Smooth muscle cell (in vitro differentiated cells): Measurements from ENCODE around the gene STX8. TPM values are rescaled to one million over a fixed set of nuclear protein-coding genes. Genes with fewer than 3 reads are reported as not detected.

Experiments
- DNase-seq: peaks from one replicate; lab custom pipeline; 2025; ENCODE audit not compliant: unreplicated experiment; lab: John Stamatoyannopoulos, UW
- H2AFZ ChIP-seq: fragments of 200-600 bp; sonication (generic); 2 replicates; pipeline ENCODE4 v1.6.0; 2016; ENCODE audit warnings: antibody characterized with exemption, low read depth, mild to moderate bottlenecking
- H3F3A ChIP-seq: fragments of 200-600 bp; sonication (generic); 2 replicates; pipeline ENCODE4 v1.6.0; 2017; ENCODE audit warnings: antibody characterized with exemption, low read depth
- H3K27ac ChIP-seq: fragments of 200-600 bp; sonication (generic); 2 replicates; pipeline ENCODE4 v1.5.1; 2016; ENCODE audit warnings: low read depth, mild to moderate bottlenecking
- H3K27me3 ChIP-seq: fragments of 200-600 bp; sonication (generic); 2 replicates; pipeline ENCODE4 v1.6.1; 2016; ENCODE audit warnings: low read depth, mild to moderate bottlenecking
- H3K36me3 ChIP-seq: fragments of 200-600 bp; sonication (generic); 2 replicates; pipeline ENCODE4 v1.5.1; 2016; ENCODE audit warnings: low read depth
- H3K4me1 ChIP-seq: fragments of 200-600 bp; sonication (generic); 2 replicates; pipeline ENCODE4 v1.5.1; 2016; ENCODE audit warnings: low read depth
- H3K4me2 ChIP-seq: fragments of 200-600 bp; sonication (generic); 2 replicates; pipeline ENCODE4 v1.6.0; 2016; ENCODE audit warnings: mild to moderate bottlenecking
- H3K4me3 ChIP-seq: fragments of 200-600 bp; sonication (generic); 2 replicates; pipeline ENCODE4 v1.5.1; 2016; ENCODE audit warnings: mild to moderate bottlenecking
- H3K79me2 ChIP-seq: fragments of 200-600 bp; sonication (generic); 2 replicates; pipeline ENCODE4 v1.6.0; 2016; ENCODE audit warnings: low read depth, mild to moderate bottlenecking
- H3K9ac ChIP-seq: fragments of 200-600 bp; sonication (generic); 2 replicates; pipeline ENCODE4 v1.6.0; 2016; ENCODE audit warnings: low read depth
- H3K9me3 ChIP-seq: fragments of 200-600 bp; sonication (generic); replicated peaks from 2 replicates; pipeline ENCODE4 v1.5.1; 2016; ENCODE audit warnings: low read depth
- H4K20me1 ChIP-seq: fragments of 200-600 bp; sonication (generic); 2 replicates; pipeline ENCODE4 v1.6.0; 2016; ENCODE audit warnings: low read depth
- CTCF ChIP-seq: fragments of 200-600 bp; sonication (generic); IDR thresholded peaks from 2 replicates; pipeline ENCODE4 v1.5.1; 2017; ENCODE audit warnings: borderline replicate concordance, mild to moderate bottlenecking, antibody characterized with exemption; ENCODE audit not compliant: insufficient read depth, poor library complexity, severe bottlenecking
- WGBS: methylation state at CpG from one replicate; pipeline ENCODE4 v1.1.7; 2016; ENCODE audit warnings: low lambda C conversion rate; 5-methylcytosine and 5-hydroxymethylcytosine counted together
- polyA plus RNA-seq: library from polyadenylated mRNA; unstranded; fragments of >200 nt; fragmentation: Nextera tagmentation; extraction: Ambion mirVana; gene quantifications from 2 replicates; pipeline ENCODE4 v1.2.1, GENCODE V29; 2016
- small RNA-seq: library from RNA; depleted of rRNA; stranded (forward); fragments of <200 nt; gene quantifications from one replicate; pipeline ENCODE3, GENCODE V24; 2014
- total RNA-seq: library from RNA; depleted of rRNA; stranded (reverse); fragments of >200 nt; gene quantifications from 2 replicates; pipeline ENCODE4 v1.2.3, GENCODE V29; 2014

The STX8 gene
- total and polyA plus RNA-seq, 2 experiments from 2014 or later = 63.8 to 88.5 TPM

DNA sequence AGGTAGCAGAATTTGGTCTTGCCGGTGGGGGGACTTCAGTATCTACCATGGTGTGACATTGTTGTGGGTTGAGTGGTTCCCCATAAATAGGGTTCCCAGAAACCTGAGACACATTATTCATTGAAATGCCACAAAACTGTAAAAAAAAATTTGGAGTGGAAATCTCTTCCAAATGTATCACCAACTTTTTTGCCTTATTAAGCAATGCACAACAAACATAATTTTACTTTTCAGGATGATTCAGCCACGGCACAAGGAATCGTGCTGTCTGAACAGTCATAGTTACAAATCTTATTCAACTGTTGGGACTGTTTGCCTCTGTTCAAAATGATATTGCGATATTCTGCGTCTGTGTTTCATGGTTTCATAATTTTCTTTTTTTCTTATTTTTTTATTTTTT is 373.1 kb downstream of the STX8 start:
- H4K20me1 ChIP-seq = no peaks in the 10 kb centered on the region
- 94% methylated on average over 5 of the region's 5 CpGs for WGBS
- no peak overlapping the region for H2AFZ ChIP-seq
- H3K4me2 ChIP-seq = no peak overlapping the region
- no peaks in the 10 kb centered on the region for H3K9me3 ChIP-seq
- no peak overlapping the region for H3K9ac ChIP-seq
- H3K27ac ChIP-seq = no peak overlapping the region
- H3F3A ChIP-seq = no peaks in the 10 kb centered on the region
- H3K4me3 ChIP-seq = no peak overlapping the region
- peaks cover 22% of the 10 kb centered on the region for H3K27me3 ChIP-seq
- DNase-seq = no peak
- H3K36me3 ChIP-seq = no peaks in the 10 kb centered on the region
- TF ChIP-seq CTCF = no peak
- H3K4me1 ChIP-seq = peaks cover 10% of the 10 kb centered on the region
- no peaks in the 10 kb centered on the region for H3K79me2 ChIP-seq

- TF ChIP-seq CTCF = no peak
- Histone ChIP-seq H3K79me2 (no peaks in the 10 kb centered on the region), H3K4me3 (no peak overlapping the region), H4K20me1 (no peaks in the 10 kb centered on the region), H3K27me3 (peaks cover 13% of the 10 kb centered on the region), H3K9ac (no peak overlapping the region), H3K4me1 (peaks cover 15% of the 10 kb centered on the region), H3F3A (no peaks in the 10 kb centered on the region), H3K4me2 (no peak overlapping the region), H3K27ac (no peak overlapping the region), H3K36me3 (no peaks in the 10 kb centered on the region), H2AFZ (no peak overlapping the region), H3K9me3 (no peaks in the 10 kb centered on the region)
- no peak for DNase-seq
- 93% methylated on average over 5 of the region's 5 CpGs for WGBS
Measured at GRCh38 chr17:9200699-9201359, 374.8 kb downstream of the STX8 start.

Small RNA genes within 50 kb of the gene (small RNA-seq; reads per million reads assigned to genes)
- gene AC005695.3 = 0.13 reads per million

Other genes with a start within 250 kb of the STX8 start
- gene CFAP52, start 822 bp upstream of the STX8 start, total RNA-seq = not detected in 2 replicates
- not detected in 2 replicates for gene CFAP52, start 822 bp upstream of the STX8 start, polyA plus RNA-seq
- 2.6 and 2.7 TPM in 2 replicates for gene USP43, start 69.7 kb upstream of the STX8 start, total RNA-seq
- gene USP43, start 69.7 kb upstream of the STX8 start, polyA plus RNA-seq = 2.0 and 3.9 TPM in 2 replicates
- gene DHRS7C, start 215.8 kb upstream of the STX8 start, total RNA-seq = not detected in 2 replicates
- not detected in 2 replicates for gene DHRS7C, start 215.8 kb upstream of the STX8 start, polyA plus RNA-seq
- not detected in 2 replicates for gene GSG1L2, start 246.3 kb upstream of the STX8 start, total RNA-seq
- not detected in 2 replicates for gene GSG1L2, start 246.3 kb upstream of the STX8 start, polyA plus RNA-seq